C4-2B (cell line): Measurements from ENCODE around the gene PRR23E.

Experiments
- CTCF ChIP-seq: fragments of 450-650 bp; conservative IDR thresholded peaks from 2 replicates; pipeline ENCODE4 v1.5.1; 2017; ENCODE audit warnings: mild to moderate bottlenecking
- ZFX ChIP-seq: fragments of 450-650 bp; IDR thresholded peaks from 2 replicates; pipeline ENCODE4 v1.6.1; 2017

GRCh38 chr3:127182431-127182830 lies 10.5 kb upstream of the PRR23E start:
- TF ChIP-seq ZFX = no peak
- TF ChIP-seq CTCF = no peak
